K562 (cell line): ENCODE results near the gene MPHOSPH9. TPM values are rescaled to one million over a fixed set of nuclear protein-coding genes. Genes with fewer than 3 reads are reported as not detected.

Experiments used
- CBX2 ChIP-seq: fragments of 200-600 bp; sonication (generic); IDR thresholded peaks from one replicate; pipeline ENCODE4 v1.6.1; 2012; ENCODE audit warnings: mild to moderate bottlenecking, low read length, inconsistent platforms; ENCODE audit not compliant: insufficient read depth, poor library complexity, severe bottlenecking
- CC2D1A ChIP-seq: fragments of 450-650 bp; IDR thresholded peaks from 2 replicates; pipeline ENCODE4 v1.6.1; 2017; ENCODE audit warnings: mild to moderate bottlenecking
- DEAF1 ChIP-seq: fragments of 450-650 bp; formaldehyde crosslinking; IDR thresholded peaks from 2 replicates; pipeline ENCODE4 v1.4.0; 2020; ENCODE audit warnings: mild to moderate bottlenecking, moderate library complexity
- HCFC1 ChIP-seq: IDR thresholded peaks from 2 replicates; pipeline ENCODE4 v1.6.1; 2012; ENCODE audit warnings: low read depth, low read length, improper control_type of control experiment
- MITF ChIP-seq: IDR thresholded peaks from 2 replicates; pipeline ENCODE4 v1.6.1; 2014; ENCODE audit warnings: antibody characterized with exemption
- THAP7 ChIP-seq: fragments of 250-450 bp; sonication (Bioruptor Pico); IDR thresholded peaks from 2 replicates; pipeline ENCODE4 v1.5.0; 2021
- ZBTB34 ChIP-seq: fragments of 250-450 bp; sonication (Bioruptor Pico); IDR thresholded peaks from 2 replicates; pipeline ENCODE4 v1.8.0; 2021; ENCODE audit warnings: mild to moderate bottlenecking, moderate library complexity
- ZNF12 ChIP-seq: sonication (generic); formaldehyde crosslinking; IDR thresholded peaks from 2 replicates; pipeline ENCODE4 v1.4.0; 2020; ENCODE audit warnings: mild to moderate bottlenecking, missing genetic modification reagents
- ZNF282 ChIP-seq: sonication (generic); formaldehyde crosslinking; IDR thresholded peaks from 2 replicates; pipeline ENCODE4 v1.8.1; 2023; ENCODE audit warnings: missing genetic modification reagents
- polyA plus RNA-seq, 8 experiments: library from polyadenylated mRNA; depleted of rRNA in 4 of 8; stranded (reverse) in 5 of 8; unstranded in 3 of 8; fragments of >200 nt; fragmentation: Nextera tagmentation in 2 of 8; fragmentation: Illumina TruSeq in 1 of 8; extraction: Ambion mirVana in 2 of 8; extraction: Trizol in 1 of 8; gene quantifications; 2 replicates each; pipeline versions ENCODE4 v1.2.1 to v1.2.3, GENCODE V29; 2011 to 2014; ENCODE audit warnings: inconsistent platforms in 1 of 8, missing spikeins in 1 of 8
- total RNA-seq, 7 experiments: library from RNA; depleted of rRNA in 6 of 7; stranded (reverse); fragments of >200 nt in 6 of 7; fragmentation: Illumina TruSeq in 2 of 7; extraction: Trizol in 2 of 7; gene quantifications; 2 replicates each; pipeline versions ENCODE4 v1.2.1 to v1.2.3, GENCODE V29; 2011 to 2021; ENCODE audit warnings: low replicate concordance in 1 of 7
- TF ChIP-seq, protein P1 (sequence below): fragments of 250-450 bp; sonication (Bioruptor Pico); IDR thresholded peaks from 2 replicates; pipeline ENCODE4 v1.5.0; 2020; ENCODE audit warnings: mild to moderate bottlenecking
- TF ChIP-seq, protein P2 (sequence below): sonication (generic); formaldehyde crosslinking; IDR thresholded peaks from 2 replicates; pipeline ENCODE4 v1.4.0; 2020; ENCODE audit warnings: mild to moderate bottlenecking, missing genetic modification reagents

The MPHOSPH9 gene
- total and polyA plus RNA-seq, 9 of the 15 experiments (the other 6 are each of a cell fraction or from before 2014, with no cell fraction given), result 14.2 to 103 (median 54.5) TPM

DNA sequence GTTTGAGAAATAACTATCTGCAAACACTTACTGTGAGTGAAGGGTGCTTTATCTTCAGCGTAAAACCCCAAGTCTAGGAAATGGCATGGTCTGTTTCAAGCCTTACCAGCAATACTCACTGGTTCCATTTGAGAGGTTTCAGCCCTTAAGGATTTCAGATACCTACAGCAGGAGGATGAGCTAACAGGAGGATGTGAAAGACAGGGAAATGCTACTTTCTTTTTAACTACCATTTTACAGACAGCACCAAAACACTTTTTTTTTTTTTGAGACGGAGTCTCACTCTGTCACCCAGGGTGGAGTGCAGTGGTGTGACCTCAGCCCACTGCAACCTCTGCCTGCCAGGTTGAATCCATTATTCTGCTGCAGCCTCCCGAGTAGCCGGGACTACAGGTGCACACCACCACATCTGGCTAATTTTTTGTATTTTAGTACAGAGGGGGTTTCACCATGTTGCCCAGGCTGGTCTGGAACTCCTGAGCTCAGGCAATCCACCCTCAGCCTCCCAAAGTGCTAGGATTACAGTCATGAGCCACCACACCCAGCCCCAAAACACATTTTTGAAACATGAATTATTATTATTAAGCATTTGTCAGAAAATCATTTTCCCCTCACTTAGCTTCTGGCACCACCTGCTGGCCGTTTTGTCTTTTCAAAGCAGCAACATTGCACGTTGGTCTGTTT is 4.8 kb upstream of the MPHOSPH9 start (continued):
- TF ChIP-seq, protein P1, sequence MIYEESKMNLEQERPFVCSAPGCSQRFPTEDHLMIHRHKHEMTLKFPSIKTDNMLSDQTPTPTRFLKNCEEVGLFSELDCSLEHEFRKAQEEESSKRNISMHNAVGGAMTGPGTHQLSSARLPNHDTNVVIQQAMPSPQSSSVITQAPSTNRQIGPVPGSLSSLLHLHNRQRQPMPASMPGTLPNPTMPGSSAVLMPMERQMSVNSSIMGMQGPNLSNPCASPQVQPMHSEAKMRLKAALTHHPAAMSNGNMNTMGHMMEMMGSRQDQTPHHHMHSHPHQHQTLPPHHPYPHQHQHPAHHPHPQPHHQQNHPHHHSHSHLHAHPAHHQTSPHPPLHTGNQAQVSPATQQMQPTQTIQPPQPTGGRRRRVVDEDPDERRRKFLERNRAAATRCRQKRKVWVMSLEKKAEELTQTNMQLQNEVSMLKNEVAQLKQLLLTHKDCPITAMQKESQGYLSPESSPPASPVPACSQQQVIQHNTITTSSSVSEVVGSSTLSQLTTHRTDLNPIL (CRISPR knock-in tag), result no peak
- TF ChIP-seq ZNF12 (CRISPR knock-in tag) (no peak), CBX2 (no peak), ZNF282 (CRISPR knock-in tag) (no peak), MITF (no peak), ZBTB34 (no peak), THAP7 (CRISPR knock-in tag) (no peak), DEAF1 (CRISPR knock-in tag) (no peak; the same call in 1 of the 2 replicates), CC2D1A (peak; percentile 33; the same call in 1 of the 2 replicates), HCFC1 (0 out of 2 replicates have a peak, but pooled peaks have one; percentile 21)
- TF ChIP-seq, protein P2, sequence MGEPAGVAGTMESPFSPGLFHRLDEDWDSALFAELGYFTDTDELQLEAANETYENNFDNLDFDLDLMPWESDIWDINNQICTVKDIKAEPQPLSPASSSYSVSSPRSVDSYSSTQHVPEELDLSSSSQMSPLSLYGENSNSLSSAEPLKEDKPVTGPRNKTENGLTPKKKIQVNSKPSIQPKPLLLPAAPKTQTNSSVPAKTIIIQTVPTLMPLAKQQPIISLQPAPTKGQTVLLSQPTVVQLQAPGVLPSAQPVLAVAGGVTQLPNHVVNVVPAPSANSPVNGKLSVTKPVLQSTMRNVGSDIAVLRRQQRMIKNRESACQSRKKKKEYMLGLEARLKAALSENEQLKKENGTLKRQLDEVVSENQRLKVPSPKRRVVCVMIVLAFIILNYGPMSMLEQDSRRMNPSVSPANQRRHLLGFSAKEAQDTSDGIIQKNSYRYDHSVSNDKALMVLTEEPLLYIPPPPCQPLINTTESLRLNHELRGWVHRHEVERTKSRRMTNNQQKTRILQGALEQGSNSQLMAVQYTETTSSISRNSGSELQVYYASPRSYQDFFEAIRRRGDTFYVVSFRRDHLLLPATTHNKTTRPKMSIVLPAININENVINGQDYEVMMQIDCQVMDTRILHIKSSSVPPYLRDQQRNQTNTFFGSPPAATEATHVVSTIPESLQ (CRISPR knock-in tag), result no peak
